Parathyroid adenoma (tissue), 2 donors: ENCODE measurements around the gene TENT4B.

Source experiments
- H2AFZ ChIP-seq: fragments of 300-600 bp; sonication (generic); one replicate; pipeline ENCODE4 v1.7.0; 2017; ENCODE audit warnings: antibody characterized with exemption, mild to moderate bottlenecking
- H3K27ac ChIP-seq: fragments of 300-600 bp; sonication (generic); one replicate; pipeline ENCODE4 v1.7.0; 2017
- H3K27me3 ChIP-seq: fragments of 300-600 bp; sonication (generic); one replicate; pipeline ENCODE4 v1.7.0; 2017; ENCODE audit warnings: low read length; ENCODE audit not compliant: control insufficient read depth, insufficient read depth
- H3K36me3 ChIP-seq: fragments of 300-600 bp; sonication (generic); one replicate; pipeline ENCODE4 v1.7.0; 2017; ENCODE audit warnings: low read length; ENCODE audit not compliant: control insufficient read depth, insufficient read depth
- H3K4me1 ChIP-seq: fragments of 300-600 bp; sonication (generic); one replicate; pipeline ENCODE4 v1.7.0; 2017; ENCODE audit warnings: control low read depth
- H3K4me2 ChIP-seq: fragments of 300-600 bp; sonication (generic); one replicate; pipeline ENCODE4 v1.7.0; 2017; ENCODE audit warnings: low read length
- H3K4me3 ChIP-seq: fragments of 300-600 bp; sonication (generic); one replicate; pipeline ENCODE4 v1.7.0; 2017; ENCODE audit warnings: low read depth, low read length
- H3K79me2 ChIP-seq: fragments of 300-600 bp; sonication (generic); one replicate; pipeline ENCODE4 v1.7.0; 2017; ENCODE audit warnings: control low read depth
- H3K9ac ChIP-seq: fragments of 300-600 bp; sonication (generic); one replicate; pipeline ENCODE4 v1.7.0; 2017; ENCODE audit warnings: mild to moderate bottlenecking
- H3K9me3 ChIP-seq: fragments of 300-600 bp; sonication (generic); one replicate; pipeline ENCODE4 v1.7.0; 2017; ENCODE audit warnings: low read length; ENCODE audit not compliant: control insufficient read depth
- TF ChIP-seq, protein P1 (sequence below): fragments of 300-600 bp; sonication (generic); IDR thresholded peaks from one replicate; pipeline ENCODE4 v1.7.0; 2017; ENCODE audit warnings: antibody characterized with exemption, mild to moderate bottlenecking
- donor health status: primary hyperparathyroidism.

Gene TENT4B

GRCh38 chr16:50210266-50211038 is 57.3 kb downstream of the TENT4B start:
- Histone ChIP-seq H3K4me3 (no peak overlapping the region), H3K9me3 (no peaks in the 10 kb centered on the region), H3K79me2 (no peaks in the 10 kb centered on the region), H3K4me2 (no peak overlapping the region), H3K4me1 (peaks cover 49% of the 10 kb centered on the region), H3K27ac (peak overlapping the region; percentile 74), H3K36me3 (no peaks in the 10 kb centered on the region), H2AFZ (no peak overlapping the region), H3K9ac (no peak overlapping the region), H3K27me3 (no peaks in the 10 kb centered on the region)
- TF ChIP-seq, protein P1, sequence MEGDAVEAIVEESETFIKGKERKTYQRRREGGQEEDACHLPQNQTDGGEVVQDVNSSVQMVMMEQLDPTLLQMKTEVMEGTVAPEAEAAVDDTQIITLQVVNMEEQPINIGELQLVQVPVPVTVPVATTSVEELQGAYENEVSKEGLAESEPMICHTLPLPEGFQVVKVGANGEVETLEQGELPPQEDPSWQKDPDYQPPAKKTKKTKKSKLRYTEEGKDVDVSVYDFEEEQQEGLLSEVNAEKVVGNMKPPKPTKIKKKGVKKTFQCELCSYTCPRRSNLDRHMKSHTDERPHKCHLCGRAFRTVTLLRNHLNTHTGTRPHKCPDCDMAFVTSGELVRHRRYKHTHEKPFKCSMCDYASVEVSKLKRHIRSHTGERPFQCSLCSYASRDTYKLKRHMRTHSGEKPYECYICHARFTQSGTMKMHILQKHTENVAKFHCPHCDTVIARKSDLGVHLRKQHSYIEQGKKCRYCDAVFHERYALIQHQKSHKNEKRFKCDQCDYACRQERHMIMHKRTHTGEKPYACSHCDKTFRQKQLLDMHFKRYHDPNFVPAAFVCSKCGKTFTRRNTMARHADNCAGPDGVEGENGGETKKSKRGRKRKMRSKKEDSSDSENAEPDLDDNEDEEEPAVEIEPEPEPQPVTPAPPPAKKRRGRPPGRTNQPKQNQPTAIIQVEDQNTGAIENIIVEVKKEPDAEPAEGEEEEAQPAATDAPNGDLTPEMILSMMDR, result peak; percentile 65

GRCh38 chr16:50213939-50214519 is 60.9 kb downstream of the TENT4B start:
- Histone ChIP-seq H3K79me2 (no peaks in the 10 kb centered on the region), H3K27ac (peak overlapping the region; percentile 84), H3K4me3 (no peak overlapping the region), H3K36me3 (no peaks in the 10 kb centered on the region), H3K9ac (no peak overlapping the region), H3K4me2 (no peak overlapping the region), H3K9me3 (no peaks in the 10 kb centered on the region), H2AFZ (no peak overlapping the region), H3K27me3 (no peaks in the 10 kb centered on the region), H3K4me1 (peaks cover 36% of the 10 kb centered on the region)
- TF ChIP-seq, protein P1, result peak; percentile 84

DNA sequence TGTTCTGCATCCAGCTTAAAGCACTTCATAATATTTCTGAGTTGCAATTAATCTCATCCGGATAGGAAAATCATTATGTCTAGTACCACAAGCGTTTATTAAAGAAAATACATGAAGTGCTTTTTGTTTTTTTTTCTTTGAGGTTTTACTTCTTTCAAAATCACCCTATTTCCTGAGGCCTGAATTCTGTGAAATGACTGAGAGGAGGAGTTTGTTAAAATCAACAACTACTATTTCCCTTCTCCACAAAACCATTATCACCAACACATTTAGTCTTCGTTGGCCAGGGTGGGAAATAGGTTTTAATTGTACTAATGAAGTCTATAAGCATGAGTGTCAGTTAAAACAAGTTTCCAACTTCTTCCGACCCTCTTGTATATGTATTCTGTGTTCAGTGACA is 62.6 kb downstream of the TENT4B start:
- H3K79me2 ChIP-seq, result peaks cover 2% of the 10 kb centered on the region
- H3K9ac ChIP-seq, result no peak overlapping the region
- H3K27ac ChIP-seq, result no peak overlapping the region
- H2AFZ ChIP-seq, result no peak overlapping the region
- H3K4me2 ChIP-seq, result no peak overlapping the region
- TF ChIP-seq, protein P1, result no peak
- H3K36me3 ChIP-seq, result no peaks in the 10 kb centered on the region
- H3K9me3 ChIP-seq, result no peaks in the 10 kb centered on the region
- H3K27me3 ChIP-seq, result no peaks in the 10 kb centered on the region
- H3K4me3 ChIP-seq, result no peak overlapping the region
- peaks cover 21% of the 10 kb centered on the region for H3K4me1 ChIP-seq

DNA sequence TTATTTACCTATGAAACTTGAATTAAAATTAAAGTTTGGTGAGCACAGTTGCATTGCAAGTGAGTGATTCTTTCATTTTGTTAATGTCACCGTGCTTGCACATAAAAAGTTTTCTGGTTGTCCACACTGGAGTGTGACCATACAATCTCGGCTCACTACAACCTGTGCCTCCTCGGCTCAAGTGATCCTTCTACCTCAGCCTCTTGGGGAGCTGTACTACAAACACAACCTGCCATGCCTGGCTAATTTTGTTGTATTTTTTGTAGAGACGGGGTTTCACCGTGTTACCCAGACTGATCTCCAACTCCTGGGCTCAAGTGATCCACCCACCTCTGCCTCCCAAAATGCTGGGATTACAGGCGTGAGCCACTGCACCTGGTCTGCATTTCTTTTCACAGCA is 63.1 kb downstream of the TENT4B start:
- H3K4me3 ChIP-seq, result no peak overlapping the region
- TF ChIP-seq, protein P1, result no peak
- no peak overlapping the region for H3K9ac ChIP-seq
- H3K27me3 ChIP-seq, result no peaks in the 10 kb centered on the region
- H3K9me3 ChIP-seq, result no peaks in the 10 kb centered on the region
- peaks cover 20% of the 10 kb centered on the region for H3K4me1 ChIP-seq
- no peak overlapping the region for H3K27ac ChIP-seq
- H3K79me2 ChIP-seq, result peaks cover 2% of the 10 kb centered on the region
- no peaks in the 10 kb centered on the region for H3K36me3 ChIP-seq
- no peak overlapping the region for H2AFZ ChIP-seq
- H3K4me2 ChIP-seq, result no peak overlapping the region
